H9 (cell line): ENCODE results near the gene RARS1. TPM values are rescaled to one million over a fixed set of nuclear protein-coding genes. Genes with fewer than 3 reads are reported as not detected.

Experiments used
- DNase-seq: peaks from one replicate; pipeline ENCODE4 v3.0.0-alpha.2; 2017
- H2AFZ ChIP-seq: one replicate; pipeline ENCODE4 v1.6.1; 2013; ENCODE audit warnings: mild to moderate bottlenecking, low read length, control low read depth, moderate library complexity
- H2AK5ac ChIP-seq: 2 replicates; pipeline ENCODE4 v1.6.1; 2013; ENCODE audit warnings: low read length, control low read depth, mixed read lengths; ENCODE audit not compliant: insufficient read length
- H2BK120ac ChIP-seq: one replicate; pipeline ENCODE4 v1.6.1; 2013; ENCODE audit warnings: low read depth, mild to moderate bottlenecking, low read length, control low read depth, inconsistent platforms; ENCODE audit not compliant: poor library complexity, severe bottlenecking
- H2BK12ac ChIP-seq: 2 replicates; pipeline ENCODE4 v1.6.1; 2013; ENCODE audit warnings: low read length, control low read depth, mixed read lengths, low read depth; ENCODE audit not compliant: insufficient read length
- H2BK15ac ChIP-seq: 2 replicates; pipeline ENCODE4 v1.6.1; 2013; ENCODE audit warnings: low read depth, low read length, control low read depth
- H2BK20ac ChIP-seq: one replicate; pipeline ENCODE4 v1.6.1; 2013; ENCODE audit warnings: low read depth, mild to moderate bottlenecking, low read length, control low read depth, inconsistent platforms; ENCODE audit not compliant: poor library complexity, severe bottlenecking
- H2BK5ac ChIP-seq: 2 replicates; pipeline ENCODE4 v1.6.1; 2013; ENCODE audit warnings: low read length, control low read depth, mixed read lengths; ENCODE audit not compliant: insufficient read length
- H3K14ac ChIP-seq: 2 replicates; pipeline ENCODE4 v1.6.1; 2013; ENCODE audit warnings: low read length, control low read depth; ENCODE audit not compliant: insufficient read depth
- H3K18ac ChIP-seq: 2 replicates; pipeline ENCODE4 v1.6.1; 2013; ENCODE audit warnings: low read depth, mild to moderate bottlenecking, mixed read lengths, low read length, control low read depth; ENCODE audit not compliant: insufficient read length
- H3K23ac ChIP-seq: 2 replicates; pipeline ENCODE4 v1.6.1; 2013; ENCODE audit warnings: low read length, control low read depth, mixed read lengths, low read depth; ENCODE audit not compliant: insufficient read length
- H3K23me2 ChIP-seq: 2 replicates; pipeline ENCODE4 v1.6.1; 2013; ENCODE audit warnings: low read depth, mild to moderate bottlenecking, mixed read lengths, low read length, control low read depth; ENCODE audit not compliant: insufficient read length, poor library complexity, severe bottlenecking
- H3K27ac ChIP-seq: 2 replicates; pipeline ENCODE4 v1.5.1; 2013; ENCODE audit warnings: low read length, control low read depth, mixed read lengths, low read depth; ENCODE audit not compliant: insufficient read length
- H3K27me3 ChIP-seq: 2 replicates; pipeline ENCODE4 v1.6.1; 2013; ENCODE audit warnings: low read length, control low read depth, inconsistent platforms; ENCODE audit not compliant: insufficient read depth
- H3K4ac ChIP-seq: 2 replicates; pipeline ENCODE4 v1.6.1; 2013; ENCODE audit warnings: low read depth, mild to moderate bottlenecking, control low read depth, inconsistent platforms, low read length, moderate library complexity
- H3K4me1 ChIP-seq: 2 replicates; pipeline ENCODE4 v1.6.1; 2013; ENCODE audit warnings: low read length, control low read depth, inconsistent platforms; ENCODE audit not compliant: insufficient read depth
- H3K4me2 ChIP-seq: 2 replicates; pipeline ENCODE4 v1.6.1; 2013; ENCODE audit warnings: low read length, control low read depth, mixed read lengths; ENCODE audit not compliant: insufficient read length, insufficient read depth
- H3K56ac ChIP-seq: 2 replicates; pipeline ENCODE4 v1.6.1; 2013; ENCODE audit warnings: low read depth, mild to moderate bottlenecking, mixed read lengths, low read length, control low read depth; ENCODE audit not compliant: insufficient read length
- H3K79me1 ChIP-seq: 2 replicates; pipeline ENCODE4 v1.6.1; 2013; ENCODE audit warnings: low read depth, mild to moderate bottlenecking, moderate library complexity, low read length, control low read depth, inconsistent platforms; ENCODE audit not compliant: insufficient read depth, poor library complexity, severe bottlenecking
- H3K79me2 ChIP-seq: 2 replicates; pipeline ENCODE4 v1.6.1; 2013; ENCODE audit warnings: low read length, control low read depth, inconsistent platforms; ENCODE audit not compliant: insufficient read depth
- H3K9ac ChIP-seq: 2 replicates; pipeline ENCODE4 v1.6.1; 2013; ENCODE audit warnings: low read length, control low read depth, mixed read lengths; ENCODE audit not compliant: insufficient read length; ENCODE audit errors: extremely low read depth
- H3K9me3 ChIP-seq: one replicate; pipeline ENCODE4 v1.6.1; 2013; ENCODE audit warnings: low read depth, low read length, inconsistent platforms; ENCODE audit not compliant: control insufficient read depth
- H3T11ph ChIP-seq: one replicate; pipeline ENCODE4 v1.6.1; 2013; ENCODE audit warnings: mild to moderate bottlenecking, low read length, control low read depth, inconsistent platforms
- H4K20me1 ChIP-seq: one replicate; pipeline ENCODE4 v1.6.1; 2013; ENCODE audit not compliant: control insufficient read depth, insufficient read length, insufficient read depth
- H4K5ac ChIP-seq: 2 replicates; pipeline ENCODE4 v1.6.1; 2013; ENCODE audit warnings: low read depth, mild to moderate bottlenecking, mixed read lengths, low read length, control low read depth; ENCODE audit not compliant: insufficient read length
- H4K8ac ChIP-seq: replicated peaks from 2 replicates; pipeline ENCODE4 v1.6.1; 2013; ENCODE audit warnings: low read length, control low read depth, mixed read lengths, low read depth; ENCODE audit not compliant: insufficient read length
- H4K91ac ChIP-seq: 2 replicates; pipeline ENCODE4 v1.6.1; 2013; ENCODE audit warnings: low read depth, mild to moderate bottlenecking, moderate library complexity, mixed read lengths, low read length, control low read depth; ENCODE audit not compliant: insufficient read length
- H3K27ac Mint-ChIP-seq, 3 experiments: 2 replicates in 2 of 3; 3 replicates in 1 of 3; pipeline ENCODE4 v1.8.0; 2020 to 2021; ENCODE audit warnings: mixed read lengths in 3 of 3, mild to moderate bottlenecking in 1 of 3, moderate library complexity in 1 of 3
- H3K27me3 Mint-ChIP-seq: 2 replicates; pipeline ENCODE4 v1.8.0; 2021; ENCODE audit warnings: low read depth, mild to moderate bottlenecking, moderate library complexity, mixed read lengths
- H3K36me3 Mint-ChIP-seq, 3 experiments: 2 replicates in 2 of 3; 3 replicates in 1 of 3; pipeline ENCODE4 v1.8.0; 2020 to 2021; ENCODE audit warnings: low read depth in 3 of 3, mixed read lengths in 3 of 3; ENCODE audit not compliant: insufficient read depth in 1 of 3
- H3K4me1 Mint-ChIP-seq, 2 experiments: 2 replicates each; pipeline ENCODE4 v1.8.0; 2020; ENCODE audit warnings: mixed read lengths in 2 of 2
- H3K4me3 Mint-ChIP-seq, 2 experiments: 2 replicates in 1 of 2; 3 replicates in 1 of 2; pipeline ENCODE4 v1.8.0; 2020 to 2021; ENCODE audit warnings: mild to moderate bottlenecking in 2 of 2, mixed read lengths in 2 of 2, moderate library complexity in 1 of 2
- H3K9me3 Mint-ChIP-seq, 2 experiments: 2 replicates in 1 of 2; 3 replicates in 1 of 2; pipeline ENCODE4 v1.8.0; 2020; ENCODE audit warnings: mild to moderate bottlenecking in 2 of 2, mixed read lengths in 2 of 2, moderate library complexity in 1 of 2
- WGBS: extraction: QIAGEN DNeasy Blood & Tissue Kit; methylation state at CpG from one replicate; pipeline ENCODE4 v1.1.7; 2013; ENCODE audit warnings: missing lambda C conversion rate, low lambda C conversion rate, mixed read lengths; ENCODE audit not compliant: insufficient read length; ENCODE audit errors: extremely low coverage; 5-methylcytosine and 5-hydroxymethylcytosine counted together
- total RNA-seq: library from RNA; stranded (reverse); gene quantifications from 2 replicates; pipeline ENCODE4 v1.2.1, GENCODE V29; 2021
- TF ChIP-seq, protein P1 (sequence below): fragments of 200-600 bp; sonication (generic); conservative IDR thresholded peaks from 3 replicates; pipeline ENCODE4 v1.8.0; 2021; ENCODE audit warnings: antibody characterized with exemption, mild to moderate bottlenecking

The RARS1 gene
- total RNA-seq, 1 experiment from 2014 or later, result 108 TPM

DNA sequence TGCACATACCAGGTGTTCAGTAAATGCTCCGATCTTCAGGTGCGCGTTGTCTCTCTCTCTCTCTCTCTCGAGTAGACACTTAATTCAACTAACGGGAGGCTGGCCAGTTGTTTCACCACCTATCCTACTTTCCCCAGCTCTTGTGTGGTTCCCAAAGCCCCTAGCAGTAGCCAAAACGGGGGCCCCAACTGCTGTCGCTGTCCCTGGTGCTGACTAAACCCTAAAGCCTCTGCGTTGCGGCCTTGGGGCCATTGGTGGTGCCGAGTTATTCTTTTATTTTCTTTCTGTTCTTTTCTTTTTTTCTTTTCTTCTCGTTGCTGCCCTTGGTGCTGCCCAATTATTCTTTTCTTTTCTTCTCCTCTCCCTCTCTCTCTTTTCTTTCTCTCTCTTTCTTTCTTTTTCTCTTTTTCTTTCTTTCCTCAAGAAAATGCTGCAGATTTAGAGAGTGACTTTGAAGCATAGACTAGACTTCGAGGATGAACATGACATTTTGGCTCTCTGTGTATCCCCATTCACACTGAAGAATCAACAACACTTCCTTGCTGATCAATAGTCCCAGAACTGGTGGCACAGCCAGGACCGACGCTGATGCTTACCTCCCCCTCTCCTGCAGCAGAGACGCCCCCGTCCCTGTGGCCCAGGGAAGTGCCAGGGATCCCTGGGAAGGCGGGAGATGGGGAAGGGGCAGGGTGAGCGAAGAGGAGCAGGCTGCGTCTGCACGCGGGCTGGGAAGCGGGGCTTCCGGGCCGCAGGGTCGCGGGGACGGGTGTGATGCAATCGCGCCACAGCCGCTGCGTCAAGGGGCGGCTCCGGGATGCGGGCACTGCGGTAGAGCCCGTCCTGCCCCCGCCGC lies 42.5 kb downstream of the RARS1 start, which contains the start of gene FBLL1:
Gene FBLL1 (plus strand): TSS at position 785 of the 853 bp plus-strand sequence. CDS start 200 bp downstream, outside the sequence.
- Histone ChIP-seq H2BK12ac (no peak within 1 kb of the TSS), H3K79me1 (no peaks in the 10 kb centered on the region), H2AK5ac (no peak within 1 kb of the TSS), H3K56ac (no peak within 1 kb of the TSS), H3K9me3 (no peaks in the 10 kb centered on the region), H3K4ac (no peak within 1 kb of the TSS), H3K18ac (peak within 1 kb of the TSS; percentile 72), H2BK15ac (no peak within 1 kb of the TSS; the same call in 1 of the 2 replicates), H4K91ac (no peak within 1 kb of the TSS), H4K8ac (no peak within 1 kb of the TSS), H2BK5ac (no peak within 1 kb of the TSS), H3K9ac (no peak within 1 kb of the TSS), H3K27me3 (peaks cover 7% of the 10 kb centered on the region; the same call in 1 of the 2 replicates), H2AFZ (no peak within 1 kb of the TSS), H3K79me2 (no peaks in the 10 kb centered on the region), H2BK120ac (no peak within 1 kb of the TSS), H3K27ac (no peak within 1 kb of the TSS), H3T11ph (no peak within 1 kb of the TSS), H3K23me2 (peaks cover 4% of the 10 kb centered on the region), H3K14ac (peak within 1 kb of the TSS; percentile 74), H3K23ac (no peak within 1 kb of the TSS), H3K4me2 (peak within 1 kb of the TSS; percentile 76), H3K4me1 (peaks cover 5% of the 10 kb centered on the region), H2BK20ac (no peak within 1 kb of the TSS), H4K5ac (no peak within 1 kb of the TSS), H4K20me1 (no peaks in the 10 kb centered on the region)
- Mint-ChIP-seq H3K4me3 (peak within 1 kb of the TSS; percentile 73 to 86), H3K36me3 (peaks cover 0 to 7% (median 2%) of the 10 kb centered on the region in 3 experiments; a peak in 3 of 7 replicates), H3K27me3 (peaks cover 34% of the 10 kb centered on the region), H3K9me3 (peaks cover 3 to 8% of the 10 kb centered on the region in 2 experiments; a peak in 2 of 5 replicates), H3K27ac (no peak within 1 kb of the TSS; a peak in 1 of 7 replicates), H3K4me1 (peaks cover 19 to 29% of the 10 kb centered on the region in 2 experiments)
- TF ChIP-seq, protein P1, sequence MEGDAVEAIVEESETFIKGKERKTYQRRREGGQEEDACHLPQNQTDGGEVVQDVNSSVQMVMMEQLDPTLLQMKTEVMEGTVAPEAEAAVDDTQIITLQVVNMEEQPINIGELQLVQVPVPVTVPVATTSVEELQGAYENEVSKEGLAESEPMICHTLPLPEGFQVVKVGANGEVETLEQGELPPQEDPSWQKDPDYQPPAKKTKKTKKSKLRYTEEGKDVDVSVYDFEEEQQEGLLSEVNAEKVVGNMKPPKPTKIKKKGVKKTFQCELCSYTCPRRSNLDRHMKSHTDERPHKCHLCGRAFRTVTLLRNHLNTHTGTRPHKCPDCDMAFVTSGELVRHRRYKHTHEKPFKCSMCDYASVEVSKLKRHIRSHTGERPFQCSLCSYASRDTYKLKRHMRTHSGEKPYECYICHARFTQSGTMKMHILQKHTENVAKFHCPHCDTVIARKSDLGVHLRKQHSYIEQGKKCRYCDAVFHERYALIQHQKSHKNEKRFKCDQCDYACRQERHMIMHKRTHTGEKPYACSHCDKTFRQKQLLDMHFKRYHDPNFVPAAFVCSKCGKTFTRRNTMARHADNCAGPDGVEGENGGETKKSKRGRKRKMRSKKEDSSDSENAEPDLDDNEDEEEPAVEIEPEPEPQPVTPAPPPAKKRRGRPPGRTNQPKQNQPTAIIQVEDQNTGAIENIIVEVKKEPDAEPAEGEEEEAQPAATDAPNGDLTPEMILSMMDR, result no peak
- no CpG with 5 or more reads among the region's 38 CpGs for WGBS
- peak; percentile 73 for DNase-seq
